Measurements from ENCODE around the gene PSMA5.

The PSMA5 gene

GRCh38 chr1:109388884-109389637 lies 37.2 kb downstream of the PSMA5 start:
- no peak for TF ChIP-seq CTCF (conservative IDR thresholded peaks at IDR 0.05; ENCODE audit: low read depth)
- no peak overlapping the region for H3K27ac ChIP-seq
- CTCF ChIA-PET = interaction anchor here (1.3 kb wide), 1 partner anchor 11 kb away, joined by 3 read pairs; no protein-coding TSS in a partner anchor
- no peak for DNase-seq (ENCODE audit: low spot score)
- POLR2A ChIA-PET (ENCODE audit: low non-redundant PET) = no interaction called here

- POLR2A ChIA-PET (ENCODE audit: low non-redundant PET) = no interaction called here
- CTCF ChIA-PET = no interaction called here
- DNase-seq (ENCODE audit: low spot score) = no peak
- no peak for TF ChIP-seq CTCF (conservative IDR thresholded peaks at IDR 0.05; ENCODE audit: low read depth)
- H3K27ac ChIP-seq = no peak overlapping the region
Measured at GRCh38 chr1:109388208-109388711, 38.0 kb downstream of the PSMA5 start.

- TF ChIP-seq CTCF (conservative IDR thresholded peaks at IDR 0.05; ENCODE audit: low read depth) = no peak
- H3K27ac ChIP-seq = no peak overlapping the region
- POLR2A ChIA-PET (ENCODE audit: low non-redundant PET) = no interaction called here
- CTCF ChIA-PET = interaction anchor here (1.4 kb wide), 1 partner anchor 122 kb away, joined by 3 read pairs; no protein-coding TSS in a partner anchor
- DNase-seq (ENCODE audit: low spot score) = no peak
Measured at GRCh38 chr1:109386054-109386717, 40.1 kb downstream of the PSMA5 start.

GRCh38 chr1:109385417-109385816 lies 40.8 kb downstream of the PSMA5 start:
- TF ChIP-seq CTCF (conservative IDR thresholded peaks at IDR 0.05; ENCODE audit: low read depth) = no peak
- no peak for DNase-seq (ENCODE audit: low spot score)
- ChIA-PET POLR2A (ENCODE audit: low non-redundant PET) (no interaction called here), CTCF (no interaction called here)
- no peak overlapping the region for H3K27ac ChIP-seq

GRCh38 chr1:109383854-109384253 lies 42.4 kb downstream of the PSMA5 start:
- TF ChIP-seq CTCF (conservative IDR thresholded peaks at IDR 0.05; ENCODE audit: low read depth) = no peak
- ChIA-PET POLR2A (ENCODE audit: low non-redundant PET) (no interaction called here), CTCF (interaction anchor here (1.0 kb wide), 1 partner anchor 82 kb away, joined by 3 read pairs; the partner anchor contains the start of gene SYPL2)
- H3K27ac ChIP-seq = no peak overlapping the region
- DNase-seq (ENCODE audit: low spot score) = no peak

GRCh38 chr1:109383087-109383779 lies 43.0 kb downstream of the PSMA5 start:
- H3K27ac ChIP-seq = no peak overlapping the region
- DNase-seq (ENCODE audit: low spot score) = no peak
- ChIA-PET CTCF (interaction anchor here (1.0 kb wide), 1 partner anchor 83 kb away, joined by 3 read pairs; the partner anchor contains the start of gene SYPL2), POLR2A (ENCODE audit: low non-redundant PET) (no interaction called here)
- TF ChIP-seq CTCF (conservative IDR thresholded peaks at IDR 0.05; ENCODE audit: low read depth) = no peak

Measured in RWPE1 (cell line).